Measurements from ENCODE around the gene MRPS14.

Gene MRPS14

GRCh38 chr1:174982971-174983689 lies 40.1 kb downstream of the MRPS14 start:
- peak; percentile 43 for DNase-seq

DNA sequence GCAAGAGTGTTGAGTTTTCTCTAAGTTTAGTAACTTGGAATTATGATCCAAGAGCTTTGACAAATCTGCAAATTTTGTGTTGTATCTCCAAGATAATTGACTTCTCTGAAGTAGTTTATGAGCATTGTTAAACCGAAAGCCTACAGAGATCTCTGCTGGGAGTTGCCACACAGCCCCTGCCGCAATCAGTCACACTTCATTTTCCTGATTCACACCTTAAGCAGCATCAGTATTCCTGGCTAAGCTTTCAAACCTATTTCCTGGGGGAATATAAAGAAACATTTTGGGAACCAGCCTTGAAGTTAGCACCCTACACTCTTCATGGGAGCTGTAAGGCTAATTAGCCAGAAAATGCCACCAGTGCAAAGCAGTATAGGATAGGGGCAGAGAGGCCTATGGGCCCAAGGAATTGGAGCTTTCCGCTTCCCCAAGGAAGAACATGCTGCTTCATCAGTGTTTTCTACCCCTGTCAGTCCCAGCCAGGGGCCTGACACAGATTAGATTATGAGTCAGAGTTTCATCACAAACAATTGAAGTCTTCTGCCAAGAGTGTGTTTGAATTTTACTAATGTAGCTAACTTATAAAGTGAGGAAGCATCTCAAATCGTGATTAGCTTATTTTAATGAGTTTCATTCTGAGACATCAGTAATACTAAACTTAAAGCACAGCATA lies 46.7 kb downstream of the MRPS14 start:
- peak; percentile 48 for DNase-seq

- DNase-seq, result no peak
These were observed 47.5 kb downstream of the MRPS14 start for GRCh38 chr1:174975764-174976163.

GRCh38 chr1:174974711-174975119 lies 48.5 kb downstream of the MRPS14 start:
- DNase-seq, result no peak

DNA sequence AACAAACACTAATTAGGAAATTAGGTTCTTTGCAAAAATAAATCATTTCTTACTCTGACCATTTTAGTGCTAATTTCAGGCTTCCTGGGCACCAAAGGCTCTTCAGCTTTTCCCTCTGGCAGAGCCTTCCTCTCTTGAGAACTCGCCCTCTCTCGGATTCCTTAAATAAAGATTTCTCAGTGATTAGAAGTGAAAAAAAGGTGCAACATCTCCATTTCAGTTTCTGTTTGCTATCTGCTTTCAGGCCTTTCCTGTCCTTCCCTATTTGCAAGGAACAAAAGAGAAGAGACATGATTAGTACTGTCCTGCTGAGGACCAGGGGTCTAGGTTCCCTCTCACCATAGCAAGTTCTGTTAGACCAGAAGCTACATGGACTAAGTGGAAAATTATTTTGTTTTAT lies 51.3 kb downstream of the MRPS14 start:
- DNase-seq, result no peak

GRCh38 chr1:174971466-174971865 lies 51.8 kb downstream of the MRPS14 start:
- DNase-seq, result no peak

DNA sequence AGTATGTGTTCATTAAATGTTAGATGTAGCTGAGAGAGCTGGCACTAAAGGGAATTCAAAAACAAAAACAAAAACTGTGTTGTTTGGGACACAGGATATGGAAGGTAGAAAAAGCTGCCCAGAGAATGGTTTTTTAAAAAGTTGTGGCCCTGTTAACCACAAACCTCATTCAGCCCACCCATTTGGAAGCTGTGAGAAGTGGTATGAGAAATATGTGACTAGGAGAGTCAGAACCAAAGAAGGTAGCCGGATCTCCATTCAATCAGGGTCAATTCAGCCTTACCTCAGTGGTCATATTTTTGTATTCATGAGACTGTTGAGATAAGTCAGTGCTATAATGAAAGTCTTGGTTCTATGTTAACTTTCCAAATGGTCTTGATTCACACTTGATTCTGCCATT lies 53.2 kb downstream of the MRPS14 start:
- DNase-seq, result no peak

DNA sequence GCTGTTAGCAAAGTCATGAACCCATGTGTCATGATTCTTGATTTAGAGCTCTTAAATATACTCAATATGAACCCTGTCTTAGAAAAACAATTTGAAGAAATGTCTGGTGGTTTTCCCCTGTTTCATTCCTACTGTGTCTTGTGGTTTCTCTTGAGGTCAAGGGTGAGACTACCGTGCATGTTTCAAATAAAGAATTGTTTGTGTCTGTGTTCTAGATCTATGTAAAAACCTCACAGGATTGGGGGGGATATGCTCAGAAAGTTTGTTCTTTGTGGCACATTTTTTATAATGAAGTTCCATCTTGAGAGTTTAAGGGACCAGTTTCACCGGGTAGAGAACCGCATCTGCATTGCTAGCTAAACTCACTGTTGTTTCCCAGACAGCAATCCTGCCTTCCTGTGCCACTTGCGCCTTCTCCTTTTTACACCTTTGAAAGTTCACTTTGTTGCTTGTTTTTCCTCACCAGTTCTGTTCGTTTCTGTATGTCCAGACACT lies 54.4 kb downstream of the MRPS14 start:
- peak; percentile 79 for DNase-seq

GRCh38 chr1:174967845-174968705 lies 55.1 kb downstream of the MRPS14 start:
- DNase-seq, result no peak

- DNase-seq, result no peak
These were observed 57.1 kb downstream of the MRPS14 start for GRCh38 chr1:174966008-174966572.

DNA sequence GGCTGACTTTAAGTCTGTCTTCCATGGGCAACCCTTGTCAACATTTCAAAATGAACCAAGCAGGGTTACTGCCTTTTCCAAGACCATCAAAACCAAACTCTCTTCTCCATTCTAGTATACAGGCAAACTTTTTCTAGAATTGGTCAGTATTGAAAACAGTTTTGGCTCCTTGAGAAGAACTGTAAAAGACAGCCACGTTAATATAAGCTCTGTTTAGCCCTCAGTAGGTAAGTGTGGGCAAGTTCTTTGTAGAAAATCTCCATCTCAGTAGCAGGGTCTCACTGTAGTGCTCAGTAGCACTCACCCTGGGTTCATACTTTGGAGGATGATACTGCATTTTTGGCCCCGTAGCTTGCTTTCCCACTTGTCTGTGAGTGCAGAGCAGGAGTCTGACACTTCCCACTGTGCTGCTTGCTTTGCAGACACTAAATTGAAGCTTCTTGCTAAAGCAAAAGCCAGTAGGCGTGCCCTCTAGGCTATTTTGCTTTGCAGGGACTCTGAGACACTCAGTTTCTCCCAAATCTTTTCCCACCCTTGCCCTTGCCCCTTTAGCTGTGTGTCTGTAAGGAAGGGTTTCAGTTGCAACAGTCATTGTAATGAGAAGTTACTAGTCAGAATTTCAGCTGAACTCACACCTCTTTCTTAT lies 57.7 kb downstream of the MRPS14 start:
- no peak for DNase-seq

DNA sequence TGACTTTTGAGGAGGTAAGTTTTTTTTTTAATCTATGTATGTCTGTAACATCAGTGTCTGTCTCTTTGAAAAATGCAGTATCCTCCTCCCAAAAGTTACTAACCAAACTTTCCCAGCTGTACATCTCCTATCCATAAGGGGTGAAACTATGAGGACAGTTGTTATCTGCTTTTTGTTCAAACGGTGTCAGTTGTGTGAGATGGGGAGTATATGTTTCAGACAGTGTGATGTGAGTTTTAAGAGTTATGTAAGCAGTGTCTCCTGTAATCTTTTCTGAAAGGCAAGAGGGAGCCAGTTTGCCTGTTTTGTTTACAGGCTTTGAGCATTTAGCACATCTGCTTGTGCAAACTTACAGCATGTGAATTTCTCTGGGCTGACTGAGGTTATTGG lies 58.3 kb downstream of the MRPS14 start:
- DNase-seq, result no peak

GRCh38 chr1:174964261-174964971 lies 58.8 kb downstream of the MRPS14 start:
- DNase-seq, result no peak

DNA sequence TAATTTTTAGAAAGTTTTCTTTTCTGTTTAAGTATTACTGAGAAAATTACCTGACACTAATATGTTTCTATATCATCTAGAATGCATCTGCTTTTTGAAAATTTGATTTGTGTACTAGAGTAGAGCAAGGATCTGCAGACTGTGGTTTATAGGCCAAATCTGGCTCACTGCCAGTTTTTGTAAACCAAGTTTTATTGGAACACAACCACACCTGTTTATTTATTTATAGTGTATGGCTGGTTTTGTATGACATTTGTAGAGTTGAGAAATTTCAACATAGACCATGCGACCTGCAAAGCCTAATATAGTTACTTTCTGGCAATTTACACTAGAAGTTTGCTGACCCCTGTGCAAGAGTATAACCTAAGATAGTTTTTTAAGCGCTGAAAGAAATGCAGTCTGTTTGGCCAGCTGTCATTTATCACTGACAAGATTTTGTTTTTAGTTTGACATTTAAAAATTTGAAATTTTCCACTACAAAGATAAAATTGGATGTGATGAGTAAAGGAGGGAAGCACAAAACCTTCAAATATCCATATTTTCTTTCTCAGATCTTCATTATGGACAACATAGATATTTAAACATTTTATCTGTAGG lies 59.6 kb downstream of the MRPS14 start:
- no peak for DNase-seq
